Measurements from ENCODE around the gene MED13. TPM values are rescaled to one million over a fixed set of nuclear protein-coding genes. Genes with fewer than 3 reads are reported as not detected.
A peak's percentile ranks its signal among the peaks of the same experiment; 100 is the strongest.

MED13 gene
- total and polyA plus RNA-seq, 7 donors, result 6.6 to 74.4 (median 45.1) TPM

GRCh38 chr17:61986898-61987297, 78.2 kb downstream of the MED13 start:
- no peak for TF ChIP-seq CTCF (IDR thresholded peaks at IDR 0.05)
- Histone ChIP-seq H3K9me3 (no peaks in the 10 kb centered on the region), H3K27ac (no peak overlapping the region), H3K4me3 (no peak overlapping the region), H3K27me3 (ENCODE audit: insufficient read depth in 3 of 3, low read length in 2 of 3) (no peaks in the 10 kb centered on the region), H3K36me3 (ENCODE audit: insufficient read depth in 1 of 2, low read depth in 1 of 2) (peaks cover 3 to 99% of the 10 kb centered on the region in 2 donors), H3K4me1 (no peaks in the 10 kb centered on the region)
- WGBS, 3 donors, result 61 to 85% (median 62%) methylated on average over 5 of the region's 5 CpGs
- ATAC-seq, result peak in 2 of 4 donors; percentile 59 to 68
- no peak for DNase-seq
- intact Hi-C loops (cut with DNase I), result no loop called here

GRCh38 chr17:61984821-61985220, 80.3 kb downstream of the MED13 start:
- Histone ChIP-seq H3K4me1 (no peaks in the 10 kb centered on the region), H3K27ac (no peak overlapping the region), H3K27me3 (ENCODE audit: insufficient read depth in 3 of 3, low read length in 2 of 3) (no peaks in the 10 kb centered on the region), H3K4me3 (no peak overlapping the region), H3K36me3 (ENCODE audit: insufficient read depth in 1 of 2, low read depth in 1 of 2) (peaks cover 6 to 99% of the 10 kb centered on the region in 2 donors), H3K9me3 (no peaks in the 10 kb centered on the region)
- 79 to 84% (median 79%) methylated on average over 4 of the region's 4 CpGs for WGBS, 3 donors
- no peak for ATAC-seq
- DNase-seq, result no peak
- TF ChIP-seq CTCF (IDR thresholded peaks at IDR 0.05), result no peak
- intact Hi-C loops (cut with DNase I), result no loop called here

GRCh38 chr17:61981323-61981722, 83.8 kb downstream of the MED13 start:
- Histone ChIP-seq H3K27ac (no peak overlapping the region), H3K4me3 (no peak overlapping the region)
- intact Hi-C loops (cut with DNase I), result no loop called here

GRCh38 chr17:61980535-61980934, 84.5 kb downstream of the MED13 start:
- Histone ChIP-seq H3K9me3 (no peaks in the 10 kb centered on the region), H3K4me1 (no peaks in the 10 kb centered on the region), H3K27me3 (ENCODE audit: insufficient read depth in 3 of 3, low read length in 2 of 3) (no peaks in the 10 kb centered on the region), H3K4me3 (no peak overlapping the region), H3K36me3 (ENCODE audit: insufficient read depth in 1 of 2, low read depth in 1 of 2) (peaks cover 5 to 92% of the 10 kb centered on the region in 2 donors), H3K27ac (no peak overlapping the region)
- no peak for TF ChIP-seq CTCF (IDR thresholded peaks at IDR 0.05)
- intact Hi-C loops (cut with DNase I), result no loop called here
- 90 to 94% (median 93%) methylated on average over 5 of the region's 5 CpGs for WGBS, 3 donors
- ATAC-seq, result no peak
- DNase-seq, result no peak

More at GRCh38 chr17:61981323-61981722, 83.8 kb downstream of the MED13 start:
- Histone ChIP-seq H3K9me3 (no peaks in the 10 kb centered on the region), H3K36me3 (ENCODE audit: insufficient read depth in 1 of 2, low read depth in 1 of 2) (peaks cover 5 to 92% of the 10 kb centered on the region in 2 donors), H3K27me3 (ENCODE audit: insufficient read depth in 3 of 3, low read length in 2 of 3) (no peaks in the 10 kb centered on the region), H3K4me1 (no peaks in the 10 kb centered on the region)
- no peak for TF ChIP-seq CTCF (IDR thresholded peaks at IDR 0.05)
- DNase-seq (no peak), ATAC-seq (no peak)

- Histone ChIP-seq H3K4me3 (no peak overlapping the region), H3K4me1 (no peaks in the 10 kb centered on the region), H3K36me3 (ENCODE audit: insufficient read depth in 1 of 2, low read depth in 1 of 2) (peaks cover 0 to 79% of the 10 kb centered on the region in 2 donors)
These were observed 91.0 kb downstream of the MED13 start for GRCh38 chr17:61974115-61974514.

More at GRCh38 chr17:61974115-61974514, 91.0 kb downstream of the MED13 start:
- Histone ChIP-seq H3K27ac (no peak overlapping the region), H3K9me3 (no peaks in the 10 kb centered on the region), H3K27me3 (ENCODE audit: insufficient read depth in 3 of 3, low read length in 2 of 3) (no peaks in the 10 kb centered on the region)
- TF ChIP-seq CTCF (IDR thresholded peaks at IDR 0.05), result no peak
- no peak for ATAC-seq
- 94 to 96% (median 96%) methylated on average over 7 of the region's 7 CpGs for WGBS, 3 donors
- intact Hi-C loops (cut with DNase I), result no loop called here
- DNase-seq, result no peak

Data from psoas muscle (tissue), 8 donors.